GM12872 (cell line): ENCODE measurements around the gene OS9.

Experiments used
- CTCF ChIP-seq: IDR thresholded peaks from 3 replicates; pipeline ENCODE4 v1.5.1; 2011; ENCODE audit warnings: low read depth, mild to moderate bottlenecking, low read length, moderate library complexity; ENCODE audit not compliant: insufficient read depth

OS9 gene

GRCh38 chr12:57666897-57667296 lies 27.0 kb upstream of the OS9 start:
- TF ChIP-seq CTCF: no peak

GRCh38 chr12:57672801-57673200 lies 21.1 kb upstream of the OS9 start:
- TF ChIP-seq CTCF: no peak

GRCh38 chr12:57674691-57675090 lies 19.2 kb upstream of the OS9 start:
- no peak for TF ChIP-seq CTCF

- no peak for TF ChIP-seq CTCF
Observed at GRCh38 chr12:57679697-57680096, 14.2 kb upstream of the OS9 start.

DNA sequence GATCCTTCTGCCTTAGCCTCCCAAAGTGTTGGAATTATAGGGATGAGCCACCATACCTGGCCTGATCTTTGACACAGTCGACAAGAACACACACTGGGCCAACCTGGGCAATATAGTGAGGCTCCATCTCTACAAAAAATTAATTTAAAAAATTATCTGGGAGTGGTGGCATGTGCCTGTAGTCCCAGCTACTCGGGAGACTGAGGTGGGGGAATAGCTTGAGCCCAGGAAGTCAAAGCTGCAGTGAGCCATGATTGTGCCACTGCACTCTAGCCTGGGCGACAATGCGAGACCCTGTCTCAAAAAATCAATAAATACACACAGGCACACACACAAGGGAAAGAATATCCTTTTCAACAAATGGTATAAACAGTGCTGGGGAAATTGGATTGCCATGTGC lies 6.1 kb upstream of the OS9 start:
- TF ChIP-seq CTCF: no peak

GRCh38 chr12:57688931-57689330 lies 5.0 kb upstream of the OS9 start:
- TF ChIP-seq CTCF: no peak

- no peak for TF ChIP-seq CTCF
Observed at GRCh38 chr12:57692500-57692899, 1.4 kb upstream of the OS9 start.

DNA sequence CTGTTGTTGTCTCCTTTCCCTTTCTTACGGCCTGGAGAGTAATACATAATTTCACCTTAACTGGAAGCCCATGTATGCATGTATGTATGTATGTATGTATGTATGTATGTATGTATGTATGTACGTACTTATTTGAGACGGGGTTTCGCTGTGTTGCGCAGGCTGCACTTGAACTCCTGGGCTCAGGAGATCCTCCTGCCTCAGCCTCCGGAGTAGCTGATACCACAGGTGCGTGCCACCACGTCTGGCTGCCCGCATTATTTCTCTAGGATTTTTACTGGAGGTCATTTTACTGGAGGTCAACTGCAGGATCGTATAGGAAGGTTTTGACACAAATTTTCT lies 644 bp upstream of the OS9 start:
- TF ChIP-seq CTCF: no peak
